ENCODE data around the gene ADIG.

The ADIG gene

DNA sequence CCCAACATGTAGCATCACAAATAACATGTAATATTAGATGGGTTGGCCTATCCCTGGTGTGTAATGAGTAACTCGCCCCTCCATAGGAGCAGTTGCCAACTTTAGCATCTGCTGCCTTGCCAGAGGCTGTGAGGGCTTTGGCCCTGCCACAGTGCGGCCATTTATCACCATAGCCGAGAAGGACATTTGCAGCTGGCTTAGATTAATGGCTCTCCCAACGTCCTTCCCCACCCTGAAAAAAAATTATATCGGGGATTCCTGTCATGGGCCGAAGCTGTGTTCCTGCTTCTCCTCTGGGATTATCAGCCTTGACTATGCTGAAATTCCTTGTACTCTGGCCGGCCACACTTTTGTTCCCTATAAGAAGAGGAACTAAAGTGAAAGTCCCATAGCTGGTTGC lies 7.6 kb upstream of the ADIG start:
- no peak overlapping the region for H3K4me3 ChIP-seq (ENCODE audit: low read depth, low read length)
- H3K27ac ChIP-seq (ENCODE audit: low read depth, low read length): no peak overlapping the region
- H3K36me3 ChIP-seq (ENCODE audit: insufficient read depth, low read length): peaks cover 10% of the 10 kb centered on the region
- H3K79me2 ChIP-seq (ENCODE audit: control insufficient read depth, insufficient read depth, low read length, unreplicated experiment): no peaks in the 10 kb centered on the region
- no peaks in the 10 kb centered on the region for H3K27me3 ChIP-seq (ENCODE audit: insufficient read depth, low read length)
- no peaks in the 10 kb centered on the region for H3K4me1 ChIP-seq (ENCODE audit: control insufficient read depth, insufficient read depth, low read length, unreplicated experiment)
- H2AFZ ChIP-seq (ENCODE audit: low read length, unreplicated experiment): no peak overlapping the region

DNA sequence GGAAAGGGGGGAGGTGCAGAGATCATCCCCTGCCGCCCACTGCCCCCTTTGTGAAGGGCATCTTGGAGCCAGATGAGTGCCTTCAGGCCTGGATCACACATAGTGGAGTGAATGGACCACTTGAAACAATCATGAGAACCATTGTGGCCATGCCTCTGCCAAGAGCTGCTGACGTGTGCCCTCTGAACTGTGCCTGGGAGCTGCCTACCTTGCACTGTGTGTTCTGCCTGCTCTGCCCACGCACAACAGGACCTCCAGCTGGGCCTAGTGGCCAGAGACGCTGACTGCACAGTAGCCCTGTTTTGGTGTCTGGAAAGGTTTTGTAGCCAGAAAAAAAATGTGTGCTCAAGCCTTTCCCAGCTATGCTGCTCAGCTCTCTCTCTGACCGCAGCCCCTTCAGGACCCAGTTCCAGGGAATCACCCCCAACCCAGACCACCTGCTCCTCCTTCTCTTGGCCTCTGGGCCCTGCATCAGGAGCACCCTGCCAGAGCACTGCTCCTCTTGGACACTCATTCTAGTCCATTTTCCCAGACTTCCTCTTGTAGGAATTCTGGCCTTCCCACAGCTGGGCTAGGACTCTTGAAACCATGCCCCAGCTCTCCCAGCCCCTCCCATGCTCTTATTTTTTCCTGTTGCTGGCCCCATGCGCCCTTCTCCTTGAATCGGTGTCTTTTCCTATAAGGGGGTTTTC lies 1.6 kb upstream of the ADIG start:
- Histone ChIP-seq H3K27me3 (ENCODE audit: insufficient read depth, low read length) (peaks cover 13% of the 10 kb centered on the region), H3K79me2 (ENCODE audit: control insufficient read depth, insufficient read depth, low read length, unreplicated experiment) (no peaks in the 10 kb centered on the region), H2AFZ (ENCODE audit: low read length, unreplicated experiment) (no peak overlapping the region), H3K36me3 (ENCODE audit: insufficient read depth, low read length) (peaks cover 6% of the 10 kb centered on the region), H3K4me1 (ENCODE audit: control insufficient read depth, insufficient read depth, low read length, unreplicated experiment) (no peaks in the 10 kb centered on the region), H3K27ac (ENCODE audit: low read depth, low read length) (no peak overlapping the region), H3K4me3 (ENCODE audit: low read depth, low read length) (no peak overlapping the region)

DNA sequence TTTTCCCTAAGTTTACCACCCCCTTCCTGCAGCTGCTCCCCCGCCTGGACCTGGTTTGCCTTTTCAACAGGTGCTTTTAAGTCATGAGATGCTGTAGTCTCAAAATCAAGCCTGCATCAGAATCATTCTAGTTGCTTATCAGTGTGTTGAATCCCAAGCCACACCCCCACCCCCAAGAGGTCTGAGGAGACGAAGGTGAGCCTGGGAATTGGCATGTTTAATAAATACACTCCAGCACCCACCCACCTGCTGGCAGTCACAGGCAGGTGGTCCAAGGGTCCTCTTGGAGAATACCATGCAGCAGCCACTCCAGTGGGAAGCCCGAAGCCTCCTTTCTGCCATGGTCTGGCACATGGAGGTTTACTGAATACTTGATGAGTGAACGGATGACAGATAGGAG lies 1.1 kb upstream of the ADIG start:
- H3K79me2 ChIP-seq (ENCODE audit: control insufficient read depth, insufficient read depth, low read length, unreplicated experiment): no peaks in the 10 kb centered on the region

DNA sequence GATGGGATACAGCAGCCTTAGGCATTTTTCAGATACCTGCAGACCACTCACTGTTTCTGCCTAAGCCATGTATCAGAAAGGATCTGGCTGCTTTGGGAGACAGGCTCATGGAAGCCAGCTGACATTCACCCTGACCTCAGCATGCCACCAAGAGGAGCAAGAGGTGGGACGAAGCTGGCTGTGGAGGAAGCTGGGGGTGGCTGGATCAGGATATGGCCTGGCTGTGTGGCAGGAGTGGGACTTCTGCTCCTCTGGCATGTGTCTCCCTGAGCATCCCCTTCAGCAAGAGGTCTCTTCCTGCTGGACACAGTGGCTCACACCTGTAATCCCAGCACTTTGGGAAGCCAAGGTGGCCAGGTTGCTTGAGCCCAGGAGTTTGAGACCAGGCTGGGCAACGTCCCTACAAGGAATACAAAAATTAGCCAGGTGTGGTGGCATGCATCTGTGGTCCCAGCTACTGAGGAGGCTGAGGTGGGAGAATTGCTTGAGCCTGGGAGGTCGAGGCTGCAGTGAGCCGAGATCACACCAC lies 897 bp downstream of the ADIG start:
- H3K36me3 ChIP-seq (ENCODE audit: insufficient read depth, low read length): no peaks in the 10 kb centered on the region
- no peaks in the 10 kb centered on the region for H3K79me2 ChIP-seq (ENCODE audit: control insufficient read depth, insufficient read depth, low read length, unreplicated experiment)
- no peak overlapping the region for H3K4me3 ChIP-seq (ENCODE audit: low read depth, low read length)
- H3K27ac ChIP-seq (ENCODE audit: low read depth, low read length): no peak overlapping the region
- no peaks in the 10 kb centered on the region for H3K4me1 ChIP-seq (ENCODE audit: control insufficient read depth, insufficient read depth, low read length, unreplicated experiment)
- no peak overlapping the region for H2AFZ ChIP-seq (ENCODE audit: low read length, unreplicated experiment)
- H3K27me3 ChIP-seq (ENCODE audit: insufficient read depth, low read length): peaks cover 14% of the 10 kb centered on the region

More for the DNA sequence above, 1.1 kb upstream of the ADIG start:
- no peak overlapping the region for H2AFZ ChIP-seq (ENCODE audit: low read length, unreplicated experiment)
- H3K4me1 ChIP-seq (ENCODE audit: control insufficient read depth, insufficient read depth, low read length, unreplicated experiment): no peaks in the 10 kb centered on the region
- no peak overlapping the region for H3K4me3 ChIP-seq (ENCODE audit: low read depth, low read length)
- peaks cover 14% of the 10 kb centered on the region for H3K27me3 ChIP-seq (ENCODE audit: insufficient read depth, low read length)
- no peak overlapping the region for H3K27ac ChIP-seq (ENCODE audit: low read depth, low read length)
- H3K36me3 ChIP-seq (ENCODE audit: insufficient read depth, low read length): peaks cover 6% of the 10 kb centered on the region; the same call in 1 of the 2 replicates

DNA sequence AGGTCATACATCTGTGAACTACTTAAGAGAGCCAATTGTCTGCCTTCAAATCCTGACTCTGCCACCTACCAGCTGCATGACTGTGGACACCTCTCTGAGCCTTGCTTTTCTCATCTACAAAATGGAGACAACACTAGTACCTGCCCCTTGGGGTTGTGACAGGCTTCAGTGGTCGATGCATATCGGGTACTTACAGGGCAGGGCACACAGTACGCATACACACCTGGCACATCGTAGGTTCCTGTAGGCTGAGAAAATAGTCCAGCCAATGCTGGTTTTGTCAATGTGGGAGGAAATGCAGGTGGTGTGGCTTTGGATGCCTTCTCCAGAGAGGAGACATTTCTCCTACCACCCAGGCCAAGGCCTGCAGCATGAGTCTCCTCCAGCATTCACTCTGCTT lies 2.3 kb downstream of the ADIG start:
- Histone ChIP-seq H3K36me3 (ENCODE audit: insufficient read depth, low read length) (no peaks in the 10 kb centered on the region), H3K4me3 (ENCODE audit: low read depth, low read length) (no peak overlapping the region), H2AFZ (ENCODE audit: low read length, unreplicated experiment) (no peak overlapping the region), H3K4me1 (ENCODE audit: control insufficient read depth, insufficient read depth, low read length, unreplicated experiment) (no peaks in the 10 kb centered on the region), H3K27me3 (ENCODE audit: insufficient read depth, low read length) (peaks cover 14% of the 10 kb centered on the region), H3K79me2 (ENCODE audit: control insufficient read depth, insufficient read depth, low read length, unreplicated experiment) (no peaks in the 10 kb centered on the region), H3K27ac (ENCODE audit: low read depth, low read length) (no peak overlapping the region)

DNA sequence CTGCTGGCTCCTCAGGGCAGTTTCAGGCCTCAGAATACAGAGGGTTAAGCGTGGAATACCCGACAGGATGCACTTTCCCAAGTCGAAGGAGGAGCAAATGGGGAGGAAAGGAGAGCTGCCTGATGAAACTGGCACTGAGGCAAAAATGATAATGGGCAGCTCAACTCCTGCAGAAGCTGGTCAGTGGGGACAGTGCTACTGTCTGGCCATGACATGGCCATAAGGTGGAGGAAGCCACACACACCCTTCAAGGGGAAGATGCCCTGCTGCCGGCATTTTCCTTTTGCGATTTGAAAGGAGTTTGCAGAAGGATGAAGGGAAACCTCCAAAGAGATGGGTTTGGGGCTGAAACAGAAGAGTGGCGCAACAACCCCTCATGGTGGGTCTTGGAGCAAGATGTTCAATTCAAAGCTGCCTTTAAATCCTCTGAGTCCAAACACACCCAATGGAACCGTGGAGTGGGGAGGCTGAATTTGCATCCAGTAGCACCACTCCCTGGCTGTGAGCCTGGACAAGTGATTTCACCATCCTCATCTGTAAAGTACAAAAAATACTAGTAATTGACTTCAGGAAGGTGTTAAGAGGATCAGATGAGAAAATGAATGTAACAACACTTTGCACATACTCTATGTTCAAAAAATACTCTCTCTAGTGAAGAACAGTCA lies 3.2 kb downstream of the ADIG start:
- Histone ChIP-seq H3K36me3 (ENCODE audit: insufficient read depth, low read length) (no peaks in the 10 kb centered on the region), H2AFZ (ENCODE audit: low read length, unreplicated experiment) (no peak overlapping the region), H3K27me3 (ENCODE audit: insufficient read depth, low read length) (peaks cover 14% of the 10 kb centered on the region)

DNA sequence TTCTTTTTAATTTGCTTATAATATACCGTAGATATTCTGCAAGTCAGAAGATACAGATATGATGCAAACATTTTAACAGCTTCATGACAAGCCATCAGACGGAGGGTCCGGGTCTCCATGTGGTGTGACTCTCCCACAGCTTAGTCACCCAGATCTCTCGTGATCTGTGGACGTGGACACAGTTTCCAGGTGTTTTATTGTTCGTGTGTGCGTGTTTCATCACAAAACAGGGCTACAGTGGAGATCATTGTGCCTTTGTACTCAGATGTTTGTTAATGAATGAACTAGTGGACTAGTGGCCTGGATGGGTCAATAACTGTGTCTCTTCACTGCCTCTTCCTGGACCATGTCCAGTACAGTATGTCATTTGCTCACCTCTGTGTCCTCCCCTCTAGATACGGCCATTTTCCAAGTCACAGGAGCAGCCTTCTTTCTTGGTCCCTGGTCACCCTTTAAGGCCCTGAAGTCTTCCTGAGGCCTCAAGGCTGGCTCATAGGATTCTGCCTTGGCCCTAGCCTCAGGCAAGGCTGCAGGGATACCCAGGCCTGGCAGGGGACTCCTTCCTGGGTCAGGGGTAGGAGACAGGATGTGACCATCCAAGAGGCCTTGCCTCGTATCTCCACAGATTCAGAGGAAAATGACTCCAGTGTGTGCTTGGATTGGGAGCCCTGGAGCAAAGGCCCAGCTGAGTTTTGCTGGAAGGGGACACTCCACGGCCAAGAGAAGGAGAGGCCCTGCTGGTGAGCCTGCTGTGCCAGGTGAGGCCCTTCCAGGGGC lies 4.6 kb downstream of the ADIG start:
- H3K4me1 ChIP-seq (ENCODE audit: control insufficient read depth, insufficient read depth, low read length, unreplicated experiment): no peaks in the 10 kb centered on the region
- no peak overlapping the region for H2AFZ ChIP-seq (ENCODE audit: low read length, unreplicated experiment)
- H3K79me2 ChIP-seq (ENCODE audit: control insufficient read depth, insufficient read depth, low read length, unreplicated experiment): no peaks in the 10 kb centered on the region
- H3K27me3 ChIP-seq (ENCODE audit: insufficient read depth, low read length): peaks cover 14% of the 10 kb centered on the region
- no peak overlapping the region for H3K27ac ChIP-seq (ENCODE audit: low read depth, low read length)
- H3K4me3 ChIP-seq (ENCODE audit: low read depth, low read length): no peak overlapping the region
- no peaks in the 10 kb centered on the region for H3K36me3 ChIP-seq (ENCODE audit: insufficient read depth, low read length)

More for the DNA sequence above, 3.2 kb downstream of the ADIG start:
- Histone ChIP-seq H3K27ac (ENCODE audit: low read depth, low read length) (no peak overlapping the region), H3K79me2 (ENCODE audit: control insufficient read depth, insufficient read depth, low read length, unreplicated experiment) (no peaks in the 10 kb centered on the region), H3K4me1 (ENCODE audit: control insufficient read depth, insufficient read depth, low read length, unreplicated experiment) (no peaks in the 10 kb centered on the region), H3K4me3 (ENCODE audit: low read depth, low read length) (no peak overlapping the region)

DNA sequence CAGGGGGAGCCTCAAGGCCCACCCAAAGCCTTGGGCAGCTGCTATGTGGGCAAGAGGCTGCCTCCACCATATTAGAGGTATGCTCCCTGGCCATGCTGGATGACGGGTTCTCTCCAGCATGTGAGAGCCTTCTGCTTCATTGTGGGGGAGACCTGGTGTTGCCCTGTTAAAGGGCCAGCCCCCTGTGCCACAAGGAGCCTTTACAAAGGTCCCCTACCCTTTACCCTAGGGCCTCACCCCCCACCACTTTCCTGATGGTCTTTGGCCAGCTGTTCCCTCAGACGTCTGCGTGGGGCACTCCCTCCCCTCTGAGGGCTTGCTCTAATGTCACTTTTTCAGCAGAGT lies 5.2 kb downstream of the ADIG start:
- Histone ChIP-seq H3K4me1 (ENCODE audit: control insufficient read depth, insufficient read depth, low read length, unreplicated experiment) (no peaks in the 10 kb centered on the region), H3K4me3 (ENCODE audit: low read depth, low read length) (no peak overlapping the region), H3K79me2 (ENCODE audit: control insufficient read depth, insufficient read depth, low read length, unreplicated experiment) (no peaks in the 10 kb centered on the region), H3K27ac (ENCODE audit: low read depth, low read length) (no peak overlapping the region), H3K36me3 (ENCODE audit: insufficient read depth, low read length) (no peaks in the 10 kb centered on the region), H3K27me3 (ENCODE audit: insufficient read depth, low read length) (peaks cover 14% of the 10 kb centered on the region), H2AFZ (ENCODE audit: low read length, unreplicated experiment) (no peak overlapping the region)

DNA sequence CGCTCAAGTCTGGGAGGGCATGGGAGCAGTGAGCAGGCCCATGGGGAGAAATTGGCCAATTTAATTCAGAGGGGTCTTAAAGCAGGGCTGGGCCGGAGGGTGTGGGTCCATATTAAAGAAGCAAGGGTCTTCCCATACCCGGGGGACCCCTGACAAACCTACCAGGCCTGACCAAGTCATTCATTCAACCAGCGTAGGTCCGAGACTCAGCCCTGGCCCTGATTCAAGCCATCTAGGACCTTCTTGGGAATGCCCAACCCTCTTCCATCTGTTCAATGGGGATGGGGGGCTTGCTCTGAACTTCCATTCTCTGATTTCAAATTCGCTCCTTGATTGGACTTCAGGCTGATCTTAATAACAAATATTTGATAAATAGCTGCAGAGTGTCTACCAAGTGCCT lies 7.3 kb downstream of the ADIG start:
- peaks cover 11% of the 10 kb centered on the region for H3K27me3 ChIP-seq (ENCODE audit: insufficient read depth, low read length)
- H2AFZ ChIP-seq (ENCODE audit: low read length, unreplicated experiment): no peak overlapping the region
- H3K4me1 ChIP-seq (ENCODE audit: control insufficient read depth, insufficient read depth, low read length, unreplicated experiment): peaks cover 4% of the 10 kb centered on the region
- no peak overlapping the region for H3K4me3 ChIP-seq (ENCODE audit: low read depth, low read length)
- H3K27ac ChIP-seq (ENCODE audit: low read depth, low read length): no peak overlapping the region
- H3K36me3 ChIP-seq (ENCODE audit: insufficient read depth, low read length): no peaks in the 10 kb centered on the region
- no peaks in the 10 kb centered on the region for H3K79me2 ChIP-seq (ENCODE audit: control insufficient read depth, insufficient read depth, low read length, unreplicated experiment)

DNA sequence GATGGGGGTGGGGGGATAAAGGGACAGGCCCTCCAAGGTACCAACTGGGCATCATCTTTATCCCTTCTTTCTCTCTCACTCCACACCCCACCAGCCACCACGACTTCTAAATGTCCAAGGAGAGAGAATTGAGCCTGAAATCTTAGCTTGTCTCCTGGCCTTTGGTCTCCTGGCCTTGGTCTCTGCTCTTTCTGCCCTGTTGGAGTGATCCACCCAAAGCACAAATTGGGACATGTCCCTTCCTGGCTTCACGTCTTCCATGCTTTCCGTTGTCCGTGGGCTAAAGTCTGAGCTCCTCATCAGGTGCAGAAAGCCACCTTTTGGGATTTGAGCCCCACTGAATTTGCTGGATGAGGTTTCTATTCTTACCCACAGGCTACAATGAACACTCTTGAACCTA lies 8.4 kb downstream of the ADIG start:
- no peaks in the 10 kb centered on the region for H3K79me2 ChIP-seq (ENCODE audit: control insufficient read depth, insufficient read depth, low read length, unreplicated experiment)
- H3K4me3 ChIP-seq (ENCODE audit: low read depth, low read length): no peak overlapping the region
- peaks cover 4% of the 10 kb centered on the region for H3K4me1 ChIP-seq (ENCODE audit: control insufficient read depth, insufficient read depth, low read length, unreplicated experiment)
- H3K27me3 ChIP-seq (ENCODE audit: insufficient read depth, low read length): peaks cover under 1% of the 10 kb centered on the region; the same call in 1 of the 2 replicates
- H3K27ac ChIP-seq (ENCODE audit: low read depth, low read length): no peak overlapping the region
- H3K36me3 ChIP-seq (ENCODE audit: insufficient read depth, low read length): no peaks in the 10 kb centered on the region
- no peak overlapping the region for H2AFZ ChIP-seq (ENCODE audit: low read length, unreplicated experiment)

Data from ACC112 (cell line).